GM18873 (cell line): Measurements from ENCODE around the gene IFI27.
"Not testable (repeated sequence)": the region's sequence is repeated elsewhere in the genome, so short reads cannot be mapped to it uniquely, and the experiment has no call there.

ENCODE experiments used
- ATAC-seq: cut with Tn5 transposase; IDR thresholded peaks from one replicate; pipeline ENCODE4 v1.9.1; 2021; ENCODE audit warnings: mild to moderate bottlenecking, moderate library complexity, moderate number of reproducible peaks; ENCODE audit not compliant: unreplicated experiment, low FRiP score

IFI27 gene

GRCh38 chr14:94110552-94111181 lies at the start of gene IFI27:
TSS of gene IFI27 (plus strand) at chr14:94110736.
- no peak for ATAC-seq

- ATAC-seq: no peak
Observed at GRCh38 chr14:94062344-94062940, 48.1 kb upstream of the IFI27 start.

GRCh38 chr14:94066089-94066676 lies 44.4 kb upstream of the IFI27 start:
- no peak for ATAC-seq

GRCh38 chr14:94072076-94072475 lies 38.5 kb upstream of the IFI27 start:
- ATAC-seq: not testable (repeated sequence)

GRCh38 chr14:94074534-94074933 lies 36.0 kb upstream of the IFI27 start:
- ATAC-seq: no peak

GRCh38 chr14:94075008-94075407 lies 35.5 kb upstream of the IFI27 start:
- ATAC-seq: no peak

- no peak for ATAC-seq
Observed at GRCh38 chr14:94077111-94077821, 33.3 kb upstream of the IFI27 start.

- ATAC-seq: no peak
Observed at GRCh38 chr14:94077823-94078222, 32.7 kb upstream of the IFI27 start.

GRCh38 chr14:94079891-94080620 lies 30.5 kb upstream of the IFI27 start:
- no peak for ATAC-seq

GRCh38 chr14:94080621-94081385 lies 29.7 kb upstream of the IFI27 start, which contains the start of the genes DDX24 and IFI27L1:
TSS of gene DDX24 (minus strand) at chr14:94081202. CDS start at chr14:94079742, 1,460 bp downstream.
TSS of gene IFI27L1 (plus strand) at chr14:94081310. CDS start at chr14:94096938, 15,628 bp downstream.
- ATAC-seq: peak; percentile 95

- peak; percentile 22 for ATAC-seq
Observed at GRCh38 chr14:94081386-94081820, 29.1 kb upstream of the IFI27 start.

GRCh38 chr14:94087891-94088290 lies 22.6 kb upstream of the IFI27 start:
- ATAC-seq: no peak

- no peak for ATAC-seq
Observed at GRCh38 chr14:94088516-94088915, 22.0 kb upstream of the IFI27 start.

GRCh38 chr14:94089479-94089878 lies 21.1 kb upstream of the IFI27 start:
- no peak for ATAC-seq

GRCh38 chr14:94093418-94093817 lies 17.1 kb upstream of the IFI27 start:
- ATAC-seq: no peak

GRCh38 chr14:94097091-94097490 lies 13.4 kb upstream of the IFI27 start:
- ATAC-seq: no peak

GRCh38 chr14:94098326-94098992 lies 12.1 kb upstream of the IFI27 start:
- no peak for ATAC-seq

- no peak for ATAC-seq
Observed at GRCh38 chr14:94099006-94099405, 11.5 kb upstream of the IFI27 start.

- ATAC-seq: no peak
Observed at GRCh38 chr14:94100847-94101246, 9.7 kb upstream of the IFI27 start.
